Glomerular endothelial cell (primary cell): ENCODE results near the gene PHKB. TPM values are rescaled to one million over a fixed set of nuclear protein-coding genes. Genes with fewer than 3 reads are reported as not detected.

Experiments used
- DNase-seq: peaks from one replicate; pipeline ENCODE4 v3.0.0-alpha.2; 2011; ENCODE audit warnings: low read depth, low spot score; ENCODE audit errors: extremely low read depth
- total RNA-seq: library from RNA; depleted of rRNA; stranded (reverse); fragments of >200 nt; gene quantifications from 2 replicates; pipeline ENCODE4 v1.2.3, GENCODE V29; 2015

Gene PHKB
- total RNA-seq, 1 donor from 2014 or later = 59.1 TPM

DNA sequence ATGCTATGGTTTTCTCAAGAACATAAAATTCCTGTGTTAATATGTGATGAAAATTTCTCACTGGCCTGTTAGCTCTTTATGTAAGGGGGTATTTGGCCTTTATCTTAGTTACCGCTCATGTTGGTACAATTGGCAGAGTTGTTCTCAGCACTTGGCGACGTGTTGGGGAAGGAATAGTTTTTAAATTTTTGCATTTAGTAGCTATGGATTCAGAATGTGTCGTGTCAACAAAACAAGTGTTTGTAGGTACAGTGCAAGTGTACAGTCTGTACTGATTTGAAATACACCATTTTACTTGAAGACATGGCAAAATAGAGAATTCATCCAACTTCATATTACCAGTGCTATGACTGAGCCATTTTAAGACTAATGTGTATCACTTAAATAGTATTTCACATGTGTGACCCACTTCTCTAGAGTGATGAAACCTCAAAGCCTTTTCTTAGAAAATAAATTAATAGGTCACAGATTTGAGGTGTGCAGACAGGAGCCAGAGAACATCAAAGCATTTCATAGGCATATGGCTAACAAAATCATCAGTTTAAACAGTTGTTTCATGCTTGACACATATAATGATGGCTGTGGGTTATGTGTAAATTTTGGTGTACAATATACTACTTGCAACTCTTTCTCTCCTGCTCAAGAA, 150.8 kb downstream of the PHKB start:
- DNase-seq = no peak

DNA sequence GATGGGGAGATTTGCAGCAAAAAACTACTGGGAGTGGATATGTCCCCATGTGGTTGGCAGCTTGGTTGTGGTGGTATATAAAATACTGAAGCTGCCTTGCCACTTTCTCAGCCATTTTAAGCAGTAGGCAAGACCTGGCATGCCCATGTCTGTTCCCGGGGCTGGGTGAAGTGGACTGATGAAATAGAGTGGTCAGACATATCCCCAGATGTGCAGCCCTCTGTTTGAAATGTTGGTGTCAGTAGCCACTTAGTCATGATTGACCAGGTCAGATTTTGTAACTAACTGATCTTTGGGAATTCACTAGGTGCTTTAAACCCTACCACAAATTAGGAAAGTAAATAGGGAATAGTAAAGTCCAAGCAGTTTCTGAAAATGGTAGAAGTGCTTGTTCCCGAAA, 151.6 kb downstream of the PHKB start:
- no peak for DNase-seq

DNA sequence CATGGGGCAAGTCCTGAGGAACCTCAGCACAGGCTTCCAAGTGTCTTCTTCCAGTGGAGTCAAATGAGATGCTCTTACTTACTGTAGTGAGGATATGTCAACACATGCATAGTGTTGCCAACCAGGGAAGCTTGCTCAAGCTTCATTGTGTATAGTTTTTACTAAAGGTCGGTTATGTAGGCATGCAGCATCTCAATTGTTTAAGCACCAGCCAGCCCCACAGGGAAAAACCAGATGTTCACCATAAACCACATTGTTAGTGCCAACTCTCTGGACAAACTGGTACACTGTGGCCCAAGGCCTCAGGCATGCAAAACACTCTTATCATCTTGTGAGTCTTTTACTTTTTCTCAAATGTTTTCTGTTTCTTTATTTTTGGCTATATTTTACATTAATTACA, 152.1 kb downstream of the PHKB start:
- DNase-seq = no peak

- DNase-seq = no peak
Measured at GRCh38 chr16:47617732-47618131, 156.6 kb downstream of the PHKB start.

DNA sequence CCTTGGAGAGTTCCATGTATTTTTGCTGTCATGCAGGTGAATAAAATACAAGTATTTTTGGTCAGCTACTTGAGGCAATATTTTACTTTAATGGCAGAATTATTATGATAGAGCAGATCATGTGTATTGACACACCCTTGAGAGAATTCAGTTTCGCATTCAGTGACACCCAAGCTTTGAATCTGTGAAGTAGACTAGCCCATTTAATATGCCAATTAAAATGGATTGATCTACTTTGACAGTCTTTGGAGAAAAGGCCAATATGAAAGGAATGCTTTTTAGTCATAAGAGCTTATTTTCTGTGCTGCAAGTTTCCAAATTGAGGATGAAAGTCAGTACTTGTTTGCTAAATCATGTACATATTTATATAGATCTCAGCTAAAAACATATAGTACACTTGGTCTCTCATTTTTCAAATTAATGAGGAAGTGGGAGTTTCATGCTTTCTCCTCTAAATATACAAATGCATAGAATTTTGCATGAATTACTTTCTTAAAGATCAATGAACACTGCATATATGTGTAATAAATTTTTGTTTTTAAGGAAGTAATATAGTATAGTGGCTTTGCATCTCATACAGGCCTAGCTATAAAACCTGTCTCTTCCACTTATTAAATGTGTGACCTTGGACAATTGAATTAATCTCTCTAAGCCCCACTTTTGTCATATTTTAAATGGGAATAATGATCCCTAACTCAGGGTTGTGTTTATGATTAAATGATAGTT, 161.5 kb downstream of the PHKB start:
- DNase-seq = no peak

GRCh38 chr16:47624563-47624962, 163.4 kb downstream of the PHKB start:
- DNase-seq = no peak

DNA sequence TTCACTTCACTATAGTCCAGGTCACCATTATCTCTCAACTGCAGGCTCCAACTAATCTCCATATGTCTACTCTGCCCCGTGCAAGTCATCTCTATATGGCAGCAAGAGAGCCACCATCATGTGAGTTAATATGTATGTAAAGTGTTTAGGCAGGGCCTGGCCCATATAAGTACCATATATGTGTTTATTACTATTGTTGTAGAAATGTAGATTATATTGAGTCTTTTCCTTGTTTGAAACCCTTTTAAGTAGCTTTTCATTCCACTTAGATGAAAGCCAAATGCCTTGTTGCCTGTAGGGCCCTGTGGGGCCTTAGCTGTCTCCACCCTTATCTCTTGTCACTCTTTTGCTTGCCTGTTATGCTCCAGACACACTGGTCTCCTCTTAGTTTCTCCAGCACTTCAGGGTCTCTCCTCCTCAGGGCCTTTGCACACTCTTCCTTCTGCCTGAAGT, 164.0 kb downstream of the PHKB start:
- no peak for DNase-seq

- no peak for DNase-seq
Measured at GRCh38 chr16:47626246-47626645, 165.1 kb downstream of the PHKB start.

- DNase-seq = peak; percentile 16
Measured at GRCh38 chr16:47627085-47627639, 166.0 kb downstream of the PHKB start.

DNA sequence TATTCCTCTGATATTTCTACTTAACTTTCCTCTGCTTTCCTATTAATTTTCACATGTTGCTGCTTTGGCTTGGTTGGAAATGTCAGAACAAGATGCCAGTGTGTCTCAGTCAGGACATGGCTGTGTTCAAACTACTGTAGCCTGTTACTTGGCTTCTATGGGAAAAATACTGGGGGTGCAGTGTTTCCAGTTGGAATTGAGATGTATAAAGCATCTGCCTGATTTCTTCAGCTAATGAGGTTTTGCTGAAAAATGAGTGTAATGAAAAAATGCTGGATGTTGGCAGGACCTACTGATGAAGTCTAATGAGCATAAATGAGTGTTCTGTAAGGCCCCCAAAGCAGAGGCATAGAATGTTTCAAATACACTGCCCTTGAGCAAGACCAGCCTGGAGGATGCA, 166.6 kb downstream of the PHKB start:
- DNase-seq = no peak

DNA sequence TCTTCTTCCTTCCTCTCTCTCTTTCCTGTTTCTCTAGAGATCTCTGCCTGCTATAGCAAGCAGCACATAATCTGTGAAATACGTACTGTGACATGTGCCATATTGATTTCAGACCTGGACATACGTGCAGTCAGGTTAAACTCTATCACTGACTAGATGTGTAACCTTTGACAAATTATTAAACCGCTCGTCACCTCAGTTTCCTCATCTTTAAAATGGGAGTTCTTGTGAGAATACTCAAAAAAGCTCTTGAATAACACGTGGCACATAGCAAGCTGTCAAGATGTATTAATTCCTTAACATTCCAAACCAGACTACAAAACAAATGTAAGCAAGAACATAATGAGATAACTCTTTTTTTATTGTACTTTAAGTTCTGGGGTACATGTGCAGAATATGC, 170.0 kb downstream of the PHKB start:
- DNase-seq = no peak

DNA sequence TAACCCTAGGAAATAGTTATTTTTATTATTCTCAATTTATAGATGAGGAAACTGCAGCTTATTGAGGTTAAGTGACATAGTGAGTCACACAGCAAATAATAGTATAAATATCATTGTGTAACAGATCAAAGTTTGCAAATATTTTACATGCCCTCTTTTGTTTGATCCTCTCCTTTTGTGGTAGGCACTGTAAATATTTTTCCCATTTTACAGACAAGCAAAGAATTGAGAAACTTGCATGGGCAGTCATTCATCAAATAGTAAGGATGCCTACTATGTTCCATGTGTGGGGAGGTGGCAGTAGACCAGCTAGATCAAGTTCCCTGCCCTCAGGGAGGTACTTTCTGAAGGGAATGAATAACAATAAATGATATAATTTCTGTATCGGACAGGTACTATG, 173.0 kb downstream of the PHKB start:
- DNase-seq = no peak

GRCh38 chr16:47634727-47635126, 173.6 kb downstream of the PHKB start:
- DNase-seq = no peak

DNA sequence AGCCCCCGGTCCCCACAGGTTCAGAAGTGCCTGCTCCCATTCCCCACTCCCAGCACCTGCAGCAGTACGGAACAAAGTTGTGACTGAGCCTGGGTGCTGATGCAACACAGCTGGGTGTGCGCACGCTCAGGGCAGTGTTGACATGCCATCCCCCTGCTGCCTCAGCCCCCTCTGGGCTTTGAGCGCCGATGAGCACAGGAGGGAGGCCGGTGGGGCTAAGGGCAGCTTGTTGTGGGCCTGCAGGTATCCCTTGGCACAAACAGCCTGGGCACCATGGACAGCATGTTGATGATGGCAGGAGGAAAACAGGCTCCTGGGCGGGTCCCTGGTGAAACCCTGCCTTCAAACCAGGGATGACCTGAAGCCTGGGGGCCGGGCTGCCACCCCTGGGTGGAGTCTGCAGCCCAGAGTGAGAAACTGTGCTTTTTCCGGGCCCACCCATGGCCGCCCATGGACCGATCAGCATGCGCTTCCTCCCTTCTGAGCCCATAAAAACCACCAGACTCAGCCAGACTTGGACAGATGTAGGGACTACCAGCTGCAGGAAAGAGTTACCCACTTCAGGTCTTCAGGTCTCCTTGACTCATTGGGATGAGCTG, 175.5 kb downstream of the PHKB start:
- DNase-seq = no peak

DNA sequence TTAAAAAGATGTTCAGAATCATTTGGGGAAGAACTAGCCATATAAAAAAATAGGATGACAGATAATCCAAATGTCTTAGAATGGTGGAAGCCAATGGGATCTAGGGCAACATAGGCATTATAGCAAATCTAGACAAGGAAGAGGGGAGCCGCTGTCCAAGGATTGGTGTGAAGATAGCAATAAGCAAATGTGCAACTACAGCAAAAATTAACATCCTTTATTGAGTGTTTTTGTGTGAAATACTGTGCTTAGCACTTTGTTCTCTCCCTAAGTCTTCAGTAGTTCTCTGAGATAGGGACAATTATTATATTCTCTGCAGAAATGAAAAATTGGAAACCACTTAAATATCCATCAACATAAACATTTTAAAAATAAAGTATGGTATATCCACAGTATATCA, 177.0 kb downstream of the PHKB start:
- DNase-seq = no peak

- DNase-seq = no peak
Measured at GRCh38 chr16:47640661-47641060, 179.5 kb downstream of the PHKB start.

GRCh38 chr16:47643323-47644000, 182.3 kb downstream of the PHKB start:
- DNase-seq = no peak

- peak; percentile 50 for DNase-seq
Measured at GRCh38 chr16:47644166-47644565, 183.0 kb downstream of the PHKB start.

- DNase-seq = no peak
Measured at GRCh38 chr16:47644661-47645060, 183.5 kb downstream of the PHKB start.

GRCh38 chr16:47646914-47647313, 185.8 kb downstream of the PHKB start:
- DNase-seq = no peak

GRCh38 chr16:47657032-47657431, 195.9 kb downstream of the PHKB start:
- no peak for DNase-seq
